GM19193 (cell line): ENCODE measurements around the gene CCN2.

Experiments used
- POLR2A ChIP-seq: IDR thresholded peaks from 4 replicates; pipeline ENCODE4 v1.6.1; 2011; ENCODE audit not compliant: insufficient read depth, insufficient read length; ENCODE audit errors: extremely low read depth

The CCN2 gene, protein sequence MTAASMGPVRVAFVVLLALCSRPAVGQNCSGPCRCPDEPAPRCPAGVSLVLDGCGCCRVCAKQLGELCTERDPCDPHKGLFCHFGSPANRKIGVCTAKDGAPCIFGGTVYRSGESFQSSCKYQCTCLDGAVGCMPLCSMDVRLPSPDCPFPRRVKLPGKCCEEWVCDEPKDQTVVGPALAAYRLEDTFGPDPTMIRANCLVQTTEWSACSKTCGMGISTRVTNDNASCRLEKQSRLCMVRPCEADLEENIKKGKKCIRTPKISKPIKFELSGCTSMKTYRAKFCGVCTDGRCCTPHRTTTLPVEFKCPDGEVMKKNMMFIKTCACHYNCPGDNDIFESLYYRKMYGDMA

DNA sequence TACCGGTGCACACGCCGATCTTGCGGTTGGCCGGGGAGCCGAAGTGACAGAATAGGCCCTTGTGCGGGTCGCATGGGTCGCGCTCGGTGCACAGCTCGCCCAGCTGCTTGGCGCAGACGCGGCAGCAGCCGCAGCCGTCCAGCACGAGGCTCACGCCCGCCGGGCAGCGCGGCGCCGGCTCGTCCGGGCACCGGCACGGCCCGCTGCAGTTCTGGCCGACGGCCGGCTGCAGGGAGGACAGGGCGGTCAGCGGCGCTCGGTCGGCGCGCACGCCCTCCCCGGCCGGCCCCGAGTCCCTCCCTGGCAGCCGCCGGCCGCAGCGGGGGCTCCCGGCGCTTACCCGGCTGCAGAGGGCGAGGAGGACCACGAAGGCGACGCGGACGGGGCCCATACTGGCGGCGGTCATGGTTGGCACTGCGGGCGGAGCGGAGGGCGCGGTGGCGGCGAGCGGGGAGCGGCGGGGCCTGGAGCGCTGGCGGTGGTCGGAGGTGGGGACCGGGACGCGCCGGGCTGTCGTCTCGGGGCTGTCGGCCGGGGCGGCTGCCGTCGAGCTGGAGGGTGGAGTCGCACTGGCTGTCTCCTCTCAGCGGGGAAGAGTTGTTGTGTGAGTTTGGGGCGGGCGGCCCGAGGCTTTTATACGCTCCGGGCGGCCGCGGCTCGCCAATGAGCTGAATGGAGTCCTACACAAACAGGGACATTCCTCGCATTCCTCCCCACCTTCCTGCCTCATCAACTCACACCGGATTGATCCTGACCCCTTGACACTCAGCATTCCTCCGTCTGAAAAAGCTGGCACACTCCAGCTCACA lies at the start of gene CCN2:
CCN2 (minus strand) TSS at position 606 of the 809 bp plus-strand sequence; CDS start at position 406, 200 bp downstream.
- no peak for TF ChIP-seq POLR2A

DNA sequence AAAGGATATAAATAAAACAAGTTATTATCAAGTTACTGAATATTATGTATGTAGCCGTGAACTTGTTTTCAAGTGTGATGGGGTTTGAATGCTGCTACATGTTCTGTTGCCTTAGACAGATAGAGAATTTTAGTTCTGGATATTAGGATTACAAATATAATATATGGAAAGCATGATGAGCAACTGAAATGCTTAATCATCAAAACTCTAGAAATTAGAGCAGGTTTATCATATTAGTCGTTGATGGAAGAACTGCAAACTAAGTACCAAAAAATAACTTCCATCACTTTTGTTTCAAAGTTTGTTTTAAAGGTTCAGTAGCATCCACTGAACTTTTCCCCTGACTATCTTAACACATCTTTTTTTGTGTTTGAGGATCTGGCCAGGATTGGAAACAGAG lies 49.1 kb upstream of the CCN2 start:
- TF ChIP-seq POLR2A = no peak

DNA sequence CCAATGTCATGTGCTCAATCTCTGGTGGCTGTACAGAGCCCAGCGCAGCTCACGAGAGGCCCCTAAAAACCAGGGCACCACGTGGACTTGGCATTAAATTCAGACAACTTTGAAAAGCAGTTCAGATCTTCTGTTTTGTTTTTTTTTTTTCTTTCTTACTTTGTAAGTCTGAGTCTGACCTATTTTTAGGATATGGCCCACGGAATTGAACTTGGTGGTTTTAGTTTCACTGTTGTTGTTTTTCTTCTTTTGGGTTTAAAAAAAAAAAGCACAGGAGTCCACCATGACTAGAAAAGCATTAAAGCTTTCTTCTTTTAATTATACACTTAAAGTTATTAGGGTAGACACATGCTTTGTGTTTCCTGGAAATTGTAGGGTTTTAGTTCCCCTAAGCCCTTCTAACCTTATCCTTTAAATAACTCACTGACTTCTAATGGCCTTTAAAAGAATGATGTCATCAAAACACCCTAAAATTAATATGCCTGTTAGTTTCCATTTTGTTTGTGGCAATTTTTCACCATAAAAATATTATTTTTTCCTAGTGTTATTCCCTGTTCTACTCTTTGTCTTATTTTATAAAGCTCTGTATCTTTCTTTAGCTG lies 48.5 kb upstream of the CCN2 start:
- TF ChIP-seq POLR2A = no peak

DNA sequence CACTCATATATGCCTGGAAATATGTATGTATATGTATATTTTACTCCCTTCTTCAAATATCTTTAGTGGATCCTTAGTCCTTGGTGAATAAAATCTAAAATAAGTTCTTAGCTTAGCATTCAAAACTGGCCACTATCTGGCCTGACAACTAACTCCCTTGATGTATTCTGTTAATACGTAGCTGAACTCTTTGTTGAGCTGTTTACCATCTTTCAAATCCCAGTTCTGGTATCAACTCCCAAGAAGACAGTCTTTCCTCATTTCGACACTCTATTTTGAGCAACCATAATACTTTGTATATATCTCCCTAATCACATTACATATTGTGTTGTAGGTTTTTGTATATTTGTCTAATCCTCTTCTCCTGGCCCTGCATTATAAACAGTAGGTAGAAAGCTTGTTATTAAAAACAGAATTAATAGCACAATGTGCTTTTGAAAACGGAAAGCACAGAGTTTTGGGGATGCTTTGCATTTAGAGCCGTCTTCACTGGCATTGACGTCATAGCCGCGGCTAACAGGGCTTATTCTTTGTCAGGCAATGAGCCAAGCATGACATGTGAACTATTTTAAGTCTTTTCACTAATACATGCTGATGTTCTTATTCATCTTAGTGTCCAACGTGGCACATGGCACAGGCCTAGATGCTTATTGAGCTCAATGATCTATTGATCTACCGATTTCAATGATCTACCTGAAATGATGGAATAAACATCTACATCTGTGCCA lies 47.2 kb upstream of the CCN2 start:
- no peak for TF ChIP-seq POLR2A

DNA sequence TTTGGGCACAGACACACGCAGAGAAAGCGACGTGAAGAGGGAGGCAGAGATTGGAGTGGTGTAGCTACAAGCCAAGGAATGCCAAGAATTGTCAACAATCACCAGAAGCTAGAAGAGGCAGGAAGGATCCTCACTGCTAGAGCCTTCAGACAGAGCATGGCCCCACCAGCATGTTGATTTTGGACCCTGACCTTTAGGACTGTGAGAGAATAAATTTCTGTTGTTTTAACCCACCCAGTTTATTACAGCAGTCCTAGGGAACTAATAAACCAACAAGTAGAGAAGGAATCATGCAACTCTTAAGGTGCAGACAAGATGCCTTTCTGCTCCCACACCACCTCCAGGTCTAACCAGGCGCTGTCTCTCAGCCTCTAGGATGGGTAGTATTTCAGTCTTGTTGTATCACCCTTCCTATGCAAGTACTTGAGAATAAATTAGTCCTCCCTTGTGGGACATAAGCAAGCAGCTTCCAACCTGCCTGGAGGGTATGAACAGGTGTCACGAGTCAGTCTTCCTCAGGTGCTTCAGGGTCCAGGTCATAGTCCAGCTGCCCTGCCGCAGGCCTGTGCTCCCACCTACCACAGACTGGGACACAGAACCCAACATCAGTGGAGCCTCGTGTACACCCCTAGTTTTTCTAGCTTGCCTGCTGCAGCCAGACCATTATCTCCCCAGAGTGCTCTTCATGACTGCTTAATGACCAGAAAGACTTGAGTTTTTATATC lies 46.4 kb upstream of the CCN2 start:
- TF ChIP-seq POLR2A = no peak

DNA sequence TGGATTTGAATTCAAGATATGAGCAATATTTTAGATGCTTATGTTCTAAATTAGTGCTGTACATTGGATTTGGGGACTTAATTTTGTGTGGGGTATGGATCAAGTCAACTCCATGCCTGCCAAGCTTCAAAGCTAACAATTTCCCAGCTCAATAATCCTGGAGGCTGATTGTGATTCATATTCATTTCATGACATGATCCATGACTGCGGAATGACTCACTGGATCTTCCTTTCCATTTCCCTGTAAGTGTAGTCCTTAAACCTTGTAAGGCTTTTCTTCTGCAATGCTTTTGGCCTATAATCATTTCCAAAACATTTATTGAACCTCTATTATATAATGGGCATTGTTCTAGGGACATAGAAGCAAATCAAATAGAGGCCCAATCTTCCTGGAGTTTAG lies 44.7 kb upstream of the CCN2 start:
- TF ChIP-seq POLR2A = no peak

DNA sequence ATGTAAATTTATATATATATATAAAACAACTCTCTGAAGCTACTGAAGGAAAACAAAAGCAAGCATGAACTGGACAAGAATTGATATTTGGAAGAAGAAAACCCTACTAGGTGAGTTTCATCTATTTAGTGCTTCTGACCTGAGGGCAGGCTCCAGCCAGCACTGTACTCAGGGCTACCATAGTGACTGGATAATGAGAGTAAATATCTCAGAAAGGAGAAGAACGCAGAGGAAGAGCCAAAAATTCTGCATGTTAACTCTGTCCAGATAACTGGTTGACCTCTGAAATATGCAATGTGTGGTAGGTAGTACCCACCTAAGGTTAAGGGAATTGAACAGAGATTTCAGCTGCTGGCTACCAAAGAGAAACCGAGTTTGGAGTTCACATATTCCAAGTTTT lies 41.4 kb upstream of the CCN2 start:
- TF ChIP-seq POLR2A = no peak

DNA sequence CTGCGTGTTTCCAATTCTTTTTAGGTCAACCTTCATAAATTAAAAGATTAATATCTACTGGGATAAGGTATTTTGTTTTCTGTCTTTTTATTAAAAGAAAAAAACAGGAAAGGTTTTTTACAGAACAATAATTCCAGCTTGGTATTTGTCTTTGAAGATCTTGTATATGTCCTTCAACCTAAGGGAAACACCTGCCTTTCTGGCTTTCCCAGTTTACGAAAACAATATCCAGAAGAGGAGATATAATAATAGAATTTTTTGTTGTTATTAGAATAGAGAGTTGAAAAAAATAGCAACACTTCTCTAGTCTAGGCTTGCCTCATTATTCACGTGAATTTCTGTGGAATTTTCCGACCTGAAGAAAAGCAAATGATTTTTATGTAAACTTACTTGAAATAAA lies 37.9 kb upstream of the CCN2 start:
- TF ChIP-seq POLR2A = no peak

DNA sequence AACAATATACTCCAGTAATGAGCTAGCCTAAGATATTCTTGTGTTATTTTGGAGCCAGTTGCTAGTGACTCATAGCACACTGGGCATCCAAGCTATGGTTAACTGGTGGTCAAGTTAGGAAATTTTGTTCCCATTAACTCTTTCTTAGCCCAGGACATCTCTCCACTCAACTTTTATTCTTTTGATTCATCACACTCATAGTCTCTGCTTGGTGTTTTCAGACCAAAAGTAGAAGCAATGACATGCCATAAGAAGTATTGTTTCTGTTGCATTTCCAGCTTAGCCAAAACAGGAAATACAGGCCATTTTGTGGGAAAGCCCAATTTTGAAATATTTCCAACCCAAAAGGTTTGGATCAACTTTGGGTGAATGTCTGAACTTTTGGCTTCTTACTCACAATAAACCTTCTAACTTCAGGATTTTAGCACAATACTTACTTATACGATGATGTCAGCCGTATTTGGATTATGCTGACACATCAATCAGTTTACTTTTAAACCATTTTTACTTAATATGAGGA lies 31.6 kb upstream of the CCN2 start:
- TF ChIP-seq POLR2A = no peak

DNA sequence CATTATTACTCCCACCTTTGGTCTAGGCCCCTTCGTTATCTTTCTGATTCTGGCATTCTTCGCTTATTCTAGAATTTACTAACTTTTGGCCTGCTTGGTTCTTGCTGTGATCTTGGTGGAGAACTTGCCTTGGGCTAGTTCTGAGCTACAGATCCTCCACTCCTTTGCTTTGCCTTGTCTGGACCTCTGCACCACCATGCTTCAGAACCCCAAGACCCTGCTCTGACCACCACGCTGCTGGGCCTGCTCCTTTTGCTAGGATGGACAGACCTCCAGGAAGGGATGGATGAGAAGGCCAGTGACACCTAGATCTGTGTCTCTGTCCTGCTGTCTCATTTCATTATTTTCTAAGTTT lies 30.4 kb upstream of the CCN2 start:
- TF ChIP-seq POLR2A = no peak

DNA sequence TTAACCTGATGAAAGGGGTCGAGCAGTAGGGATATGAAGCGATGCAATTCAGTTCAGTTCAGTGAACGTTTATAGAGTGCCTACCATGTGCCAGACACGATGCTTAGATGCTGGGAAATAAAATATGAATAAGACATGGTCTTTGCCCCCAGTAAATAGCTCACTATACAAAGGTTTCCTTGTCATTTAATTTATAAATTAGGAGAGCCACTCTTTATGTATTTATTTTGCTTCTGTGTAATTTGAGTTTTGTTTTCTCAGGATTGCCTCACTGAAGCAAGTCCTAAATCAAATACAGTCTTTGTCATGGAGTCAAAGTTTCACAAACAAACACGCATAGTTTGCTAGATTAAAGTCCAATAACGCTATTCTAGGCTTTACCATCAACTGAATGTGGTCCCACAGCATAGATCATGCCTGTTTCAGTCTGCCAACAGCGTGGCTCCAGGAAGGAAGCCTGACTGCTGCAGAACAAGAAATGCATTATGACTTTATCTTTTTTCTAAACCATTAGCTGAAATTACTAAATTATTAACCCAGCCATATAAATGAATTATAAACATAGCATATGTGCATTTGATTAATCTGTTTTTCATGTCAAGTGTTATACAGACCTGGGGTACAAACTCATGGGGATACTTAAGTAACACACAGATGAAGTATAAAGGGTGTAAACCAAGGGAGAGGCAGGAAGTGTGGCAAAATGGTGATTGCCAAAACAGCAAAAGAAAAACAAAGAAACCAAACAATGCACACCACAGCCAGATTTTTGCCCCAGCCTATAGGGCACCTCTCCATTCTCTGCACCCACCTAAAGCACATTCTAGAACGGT lies 29.8 kb upstream of the CCN2 start:
- TF ChIP-seq POLR2A = no peak

DNA sequence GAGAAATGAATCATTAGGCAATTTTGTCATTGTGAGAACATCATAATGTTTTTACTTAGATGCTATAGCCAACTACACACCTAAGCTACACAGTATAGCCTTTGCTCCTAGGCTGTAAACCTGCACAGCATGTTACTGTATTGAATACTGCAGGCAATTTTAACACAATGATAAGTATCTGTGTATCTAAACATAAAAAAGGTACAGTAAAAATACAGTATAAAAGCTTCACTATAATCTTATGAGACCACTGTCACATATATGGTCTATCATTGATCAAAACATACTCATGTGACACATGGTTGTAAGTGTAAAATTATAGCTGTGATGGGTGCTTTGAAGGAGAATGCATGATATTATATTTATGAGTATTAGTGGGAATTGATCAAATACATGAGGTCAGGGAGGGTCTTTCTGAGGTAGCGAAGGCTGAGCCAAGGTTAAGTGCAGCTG lies 29.2 kb upstream of the CCN2 start:
- no peak for TF ChIP-seq POLR2A

DNA sequence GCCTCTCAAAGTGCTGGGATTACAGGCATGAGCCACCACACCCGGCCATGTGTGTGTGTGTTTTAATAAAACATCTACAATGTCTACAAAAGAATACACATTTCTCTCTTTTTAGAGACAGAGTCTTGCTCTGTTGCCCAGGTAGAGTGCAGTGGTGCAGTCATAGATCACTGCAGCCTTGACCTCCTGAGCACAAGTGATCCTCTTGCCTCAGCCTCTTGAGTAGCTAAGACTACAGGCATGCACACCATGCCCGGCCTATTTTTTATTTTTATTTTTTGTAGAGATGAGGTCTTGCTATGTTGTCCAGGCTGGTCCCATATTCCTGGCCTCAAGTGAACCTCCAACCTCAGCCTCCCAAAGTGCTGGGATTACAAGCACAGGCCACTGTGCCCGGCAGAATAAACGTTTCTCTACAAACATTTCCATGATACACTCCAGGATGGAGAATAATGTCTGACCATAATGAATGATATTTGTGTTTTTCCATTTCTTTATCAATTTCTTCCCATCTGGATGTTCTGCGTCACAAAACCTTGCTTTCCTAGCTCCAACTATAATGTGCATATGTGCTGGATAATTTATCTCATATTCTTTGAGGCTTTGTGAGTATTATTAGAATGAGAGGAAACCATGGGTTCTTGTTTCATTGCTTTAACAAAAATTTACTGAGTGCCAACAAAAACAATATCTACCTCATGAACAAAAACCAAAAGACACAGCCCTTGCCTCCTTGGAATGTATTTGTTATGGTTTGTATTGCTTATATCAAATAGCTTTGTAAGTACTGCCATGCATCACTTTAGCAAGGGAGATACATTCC lies 28.6 kb upstream of the CCN2 start:
- TF ChIP-seq POLR2A = no peak

DNA sequence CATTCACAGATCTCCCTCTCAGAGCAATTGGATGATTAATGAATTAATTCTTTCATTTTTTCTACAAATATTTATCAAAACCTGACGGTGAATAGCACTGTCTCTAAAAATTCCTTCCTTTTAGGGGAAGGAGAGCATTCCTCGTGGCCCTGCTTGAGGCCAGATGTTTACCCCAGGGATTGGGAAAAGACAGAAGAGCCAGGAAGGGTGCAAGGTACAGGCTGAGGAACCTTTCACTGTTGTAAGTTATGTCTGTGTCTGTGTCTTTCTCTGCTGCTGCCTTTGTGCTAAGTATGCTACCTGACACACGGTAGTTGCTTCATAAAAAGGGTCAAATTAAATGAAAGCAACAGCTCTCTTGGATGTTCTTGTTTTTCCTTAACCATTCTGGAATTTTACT lies 27.4 kb upstream of the CCN2 start:
- TF ChIP-seq POLR2A = no peak
